ENCODE results near the gene DQX1. TPM values are rescaled to one million over a fixed set of nuclear protein-coding genes. Genes with fewer than 3 reads are reported as not detected.
A peak's percentile ranks its signal among the peaks of the same experiment; 100 is the strongest.
"Not testable (repeated sequence)": the region's sequence is repeated elsewhere in the genome, so short reads cannot be mapped to it uniquely, and the experiment has no call there.

Gene DQX1
- total RNA-seq, 1 donor from 2014 or later, result 0.32 TPM

GRCh38 chr2:74564222-74564621, 38.2 kb upstream of the DQX1 start:
- H3K36me3 Mint-ChIP-seq (ENCODE audit: unreplicated experiment), result no peaks in the 10 kb centered on the region
- no peak for TF ChIP-seq CTCF (IDR thresholded peaks at IDR 0.05)
- H3K9me3 Mint-ChIP-seq (ENCODE audit: unreplicated experiment), result no peaks in the 10 kb centered on the region
- H3K4me1 Mint-ChIP-seq (ENCODE audit: unreplicated experiment), result peaks cover 45% of the 10 kb centered on the region
- H3K27ac Mint-ChIP-seq (ENCODE audit: unreplicated experiment), result peak overlapping the region; percentile 40
- no peak for DNase-seq (ENCODE audit: extremely low spot score, unreplicated experiment)
- H3K27me3 Mint-ChIP-seq (ENCODE audit: unreplicated experiment), result no peaks in the 10 kb centered on the region
- no peak overlapping the region for H3K4me3 Mint-ChIP-seq (ENCODE audit: unreplicated experiment)

GRCh38 chr2:74562126-74562775, 36.2 kb upstream of the DQX1 start:
- no peak for TF ChIP-seq CTCF (IDR thresholded peaks at IDR 0.05)
- no peak overlapping the region for H3K27ac Mint-ChIP-seq (ENCODE audit: unreplicated experiment)
- peaks cover 28% of the 10 kb centered on the region for H3K4me1 Mint-ChIP-seq (ENCODE audit: unreplicated experiment)
- H3K36me3 Mint-ChIP-seq (ENCODE audit: unreplicated experiment), result no peaks in the 10 kb centered on the region
- H3K9me3 Mint-ChIP-seq (ENCODE audit: unreplicated experiment), result no peaks in the 10 kb centered on the region
- no peaks in the 10 kb centered on the region for H3K27me3 Mint-ChIP-seq (ENCODE audit: unreplicated experiment)
- no peak overlapping the region for H3K4me3 Mint-ChIP-seq (ENCODE audit: unreplicated experiment)
- no peak for DNase-seq (ENCODE audit: extremely low spot score, unreplicated experiment)

- H3K36me3 Mint-ChIP-seq (ENCODE audit: unreplicated experiment), result not testable (repeated sequence)
Observed at GRCh38 chr2:74561022-74561421, 35.0 kb upstream of the DQX1 start.

GRCh38 chr2:74560591-74560990, 34.6 kb upstream of the DQX1 start:
- DNase-seq (ENCODE audit: extremely low spot score, unreplicated experiment), result no peak
- H3K27me3 Mint-ChIP-seq (ENCODE audit: unreplicated experiment), result no peaks in the 10 kb centered on the region
- H3K36me3 Mint-ChIP-seq (ENCODE audit: unreplicated experiment), result no peaks in the 10 kb centered on the region
- H3K4me3 Mint-ChIP-seq (ENCODE audit: unreplicated experiment), result no peak overlapping the region
- peaks cover 13% of the 10 kb centered on the region for H3K4me1 Mint-ChIP-seq (ENCODE audit: unreplicated experiment)
- H3K27ac Mint-ChIP-seq (ENCODE audit: unreplicated experiment), result no peak overlapping the region
- no peak for TF ChIP-seq CTCF (IDR thresholded peaks at IDR 0.05)
- H3K9me3 Mint-ChIP-seq (ENCODE audit: unreplicated experiment), result no peaks in the 10 kb centered on the region

More at GRCh38 chr2:74561022-74561421, 35.0 kb upstream of the DQX1 start:
- not testable (repeated sequence) for H3K27me3 Mint-ChIP-seq (ENCODE audit: unreplicated experiment); H3K27ac Mint-ChIP-seq (ENCODE audit: unreplicated experiment); H3K4me3 Mint-ChIP-seq (ENCODE audit: unreplicated experiment); H3K9me3 Mint-ChIP-seq (ENCODE audit: unreplicated experiment); DNase-seq (ENCODE audit: extremely low spot score, unreplicated experiment)
- peaks cover 17% of the 10 kb centered on the region for H3K4me1 Mint-ChIP-seq (ENCODE audit: unreplicated experiment)

- Mint-ChIP-seq H3K36me3 (ENCODE audit: unreplicated experiment) (no peaks in the 10 kb centered on the region), H3K27ac (ENCODE audit: unreplicated experiment) (no peak overlapping the region), H3K4me1 (ENCODE audit: unreplicated experiment) (peaks cover 15% of the 10 kb centered on the region), H3K9me3 (ENCODE audit: unreplicated experiment) (no peaks in the 10 kb centered on the region), H3K27me3 (ENCODE audit: unreplicated experiment) (no peaks in the 10 kb centered on the region), H3K4me3 (ENCODE audit: unreplicated experiment) (no peak overlapping the region)
- TF ChIP-seq CTCF (IDR thresholded peaks at IDR 0.05), result no peak
- DNase-seq (ENCODE audit: extremely low spot score, unreplicated experiment), result no peak
Observed at GRCh38 chr2:74559912-74560311, 33.9 kb upstream of the DQX1 start.
